Measurements from ENCODE around the gene COX6A1. TPM values are rescaled to one million over a fixed set of nuclear protein-coding genes. Genes with fewer than 3 reads are reported as not detected.
"Not testable (repeated sequence)": the region's sequence is repeated elsewhere in the genome, so short reads cannot be mapped to it uniquely, and the experiment has no call there.

The COX6A1 gene
- total RNA-seq, 1 experiment from 2014 or later, result 816 TPM

DNA sequence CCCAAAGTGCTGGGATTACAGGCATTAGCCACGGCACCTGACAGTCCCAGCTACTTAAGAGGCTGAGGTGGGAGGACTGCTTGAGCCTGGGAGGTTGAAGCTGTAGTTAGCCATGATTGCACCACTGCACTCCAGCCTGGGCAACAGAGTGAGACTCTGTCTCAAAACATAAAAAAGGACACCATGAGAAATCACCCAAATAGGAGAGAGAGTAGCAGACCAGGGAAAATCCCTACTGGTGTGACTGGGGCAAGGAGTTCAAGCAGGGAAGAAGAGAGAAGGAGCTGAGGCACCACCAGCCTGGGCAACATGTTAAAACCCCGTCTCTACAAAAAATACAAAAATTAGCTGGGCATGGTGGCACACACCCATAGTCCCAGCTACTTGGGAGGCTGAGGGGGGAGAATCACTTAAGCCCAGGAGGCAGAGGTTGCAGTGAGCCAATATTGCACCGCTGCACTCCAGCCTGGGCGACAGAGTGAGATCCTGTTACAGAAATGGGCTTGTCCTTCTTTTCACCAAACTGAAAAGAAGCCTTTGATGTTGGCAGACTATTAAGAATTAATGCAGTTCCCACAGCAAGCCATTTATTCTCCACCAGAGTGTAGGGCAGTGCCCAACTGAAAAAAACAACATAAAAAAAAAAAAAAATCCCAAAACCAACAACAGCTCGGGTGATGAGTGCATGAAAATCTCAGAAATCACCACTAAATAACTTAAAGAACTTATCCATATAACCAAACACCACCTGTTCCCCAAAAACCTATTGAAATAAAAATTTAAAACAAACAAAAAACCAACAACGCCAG lies 36.1 kb downstream of the COX6A1 start:
- Histone ChIP-seq H3K9me3 (no peaks in the 10 kb centered on the region), H3K27me3 (no peaks in the 10 kb centered on the region), H3K4me3 (no peak overlapping the region), H3K36me3 (no peaks in the 10 kb centered on the region; the same call in none of the 2 replicates)
- DNase-seq, result no peak

- no peaks in the 10 kb centered on the region for H3K9me3 ChIP-seq
- no peak overlapping the region for H3K4me3 ChIP-seq
- no peaks in the 10 kb centered on the region for H3K27me3 ChIP-seq
- peak; percentile 89 for DNase-seq
- H3K36me3 ChIP-seq, result no peaks in the 10 kb centered on the region; the same call in 1 of the 2 replicates
These were observed 36.7 kb downstream of the COX6A1 start for GRCh38 chr12:120474616-120474960.

DNA sequence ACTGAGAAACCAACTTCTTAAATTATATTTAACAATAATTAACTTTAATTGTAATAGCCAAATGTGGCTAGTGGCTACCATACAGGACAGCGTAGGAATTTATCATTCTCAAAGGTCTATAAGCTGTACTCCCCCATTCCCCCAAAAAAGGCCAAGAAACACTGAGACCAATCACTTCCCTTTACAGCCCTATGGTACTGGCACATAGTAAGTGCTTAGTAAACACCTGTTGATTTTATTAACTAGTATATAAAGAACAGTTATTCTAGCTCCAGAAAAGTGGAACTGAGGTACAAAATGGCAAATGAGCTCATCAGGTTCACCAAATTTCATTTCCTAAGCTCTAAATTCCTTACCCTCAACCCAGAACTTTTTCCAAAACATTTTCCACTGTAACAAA lies 37.7 kb downstream of the COX6A1 start:
- H3K4me3 ChIP-seq, result no peak overlapping the region
- H3K9me3 ChIP-seq, result no peaks in the 10 kb centered on the region
- no peaks in the 10 kb centered on the region for H3K27me3 ChIP-seq
- DNase-seq, result no peak
- no peaks in the 10 kb centered on the region; the same call in 1 of the 2 replicates for H3K36me3 ChIP-seq

GRCh38 chr12:120479458-120479857 lies 41.5 kb downstream of the COX6A1 start:
- Histone ChIP-seq H3K9me3 (no peaks in the 10 kb centered on the region), H3K36me3 (no peaks in the 10 kb centered on the region), H3K27me3 (no peaks in the 10 kb centered on the region), H3K4me3 (no peak overlapping the region)
- no peak for DNase-seq

DNA sequence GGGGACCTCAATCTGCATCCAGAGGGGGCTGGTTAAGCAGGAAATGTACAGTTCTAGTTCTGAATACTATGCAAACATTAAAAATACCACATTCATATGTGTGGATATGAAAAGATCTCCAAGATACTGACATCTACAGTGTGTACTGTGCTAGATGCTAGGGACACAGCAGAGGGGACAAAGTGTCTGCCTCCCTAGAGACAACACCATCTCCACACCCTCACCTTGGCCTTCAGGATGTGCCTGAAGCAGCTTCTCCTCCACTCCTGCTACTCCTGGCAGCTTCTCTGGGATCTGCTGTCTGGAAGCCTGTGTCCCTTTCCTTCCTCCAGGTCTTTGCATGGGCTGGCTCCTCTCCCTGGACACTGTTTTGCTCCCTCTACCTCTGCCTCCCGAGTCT lies 42.3 kb downstream of the COX6A1 start:
- no peaks in the 10 kb centered on the region for H3K9me3 ChIP-seq
- no peaks in the 10 kb centered on the region for H3K36me3 ChIP-seq
- no peaks in the 10 kb centered on the region for H3K27me3 ChIP-seq
- no peak overlapping the region for H3K4me3 ChIP-seq
- DNase-seq, result no peak

- no peaks in the 10 kb centered on the region for H3K9me3 ChIP-seq
- H3K4me3 ChIP-seq, result no peak overlapping the region
- no peaks in the 10 kb centered on the region for H3K27me3 ChIP-seq
- no peaks in the 10 kb centered on the region for H3K36me3 ChIP-seq
- DNase-seq, result no peak
These were observed 43.3 kb downstream of the COX6A1 start for GRCh38 chr12:120481022-120481767.

DNA sequence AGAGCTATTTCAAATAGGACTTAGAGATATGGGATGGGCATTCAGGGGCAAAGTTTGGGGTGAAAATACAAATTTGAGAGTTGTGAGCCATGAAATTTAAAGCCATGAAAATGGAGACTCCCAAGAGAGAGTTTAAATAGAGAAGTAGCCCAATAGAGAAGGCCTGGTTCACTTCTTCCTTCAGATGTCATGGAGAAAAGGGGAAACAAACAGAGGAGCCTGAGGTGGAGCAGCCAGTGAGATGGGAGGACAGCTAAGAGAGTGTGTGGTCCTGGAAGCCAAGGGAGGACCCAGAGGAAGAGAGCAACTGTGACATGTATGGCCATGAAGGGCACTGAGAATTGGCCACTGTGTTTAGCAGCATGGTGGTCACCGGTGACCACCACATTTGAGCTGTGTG lies 45.7 kb downstream of the COX6A1 start:
- H3K27me3 ChIP-seq, result no peaks in the 10 kb centered on the region
- no peaks in the 10 kb centered on the region for H3K36me3 ChIP-seq
- H3K9me3 ChIP-seq, result no peaks in the 10 kb centered on the region
- no peak for DNase-seq
- no peak overlapping the region for H3K4me3 ChIP-seq

DNA sequence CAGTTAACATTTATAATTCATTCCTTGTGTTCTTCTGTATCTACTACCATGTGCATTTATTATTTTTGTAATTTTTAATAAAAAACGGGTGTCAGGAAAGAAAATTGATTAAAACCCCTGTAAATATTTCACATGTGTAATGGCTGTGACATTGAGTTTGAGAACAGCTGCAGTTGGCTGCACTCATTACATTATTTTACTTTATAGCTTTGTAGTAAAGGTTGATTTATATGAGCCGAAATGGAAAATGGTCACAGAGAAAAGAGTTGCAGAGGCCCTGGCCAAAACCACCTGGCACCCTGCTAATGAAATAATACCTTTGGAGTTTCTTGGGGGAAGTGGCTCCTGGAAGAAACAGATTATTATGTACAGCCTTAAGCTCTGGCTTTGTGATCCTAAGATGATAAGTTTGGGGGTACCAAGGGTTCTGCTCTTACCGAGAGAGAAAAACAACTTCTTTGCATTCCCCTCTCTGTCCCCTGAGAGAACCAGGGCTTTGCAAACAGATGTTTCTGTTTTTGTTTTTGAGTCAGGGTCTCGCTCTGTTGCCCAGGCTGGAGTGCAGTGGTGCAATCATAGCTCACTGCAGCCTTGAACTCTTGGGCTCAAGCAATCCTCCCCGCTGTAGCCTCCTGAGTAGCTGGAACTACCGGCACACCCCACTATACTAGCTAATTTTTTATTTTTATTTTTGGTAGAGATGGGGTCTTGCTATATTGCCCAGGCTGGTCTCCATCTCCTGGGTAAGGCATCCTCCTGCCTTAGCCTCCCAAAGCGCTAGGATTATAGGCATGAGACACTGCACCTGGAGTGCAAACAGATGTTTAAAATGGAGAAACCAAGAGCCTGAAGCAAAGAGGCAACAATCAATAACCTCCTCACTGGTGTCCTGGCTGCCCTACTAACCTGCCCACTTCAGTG lies 48.3 kb downstream of the COX6A1 start:
- Histone ChIP-seq H3K27me3 (no peaks in the 10 kb centered on the region), H3K36me3 (peaks cover 9% of the 10 kb centered on the region), H3K4me3 (no peak overlapping the region), H3K9me3 (no peaks in the 10 kb centered on the region)
- no peak for DNase-seq

DNA sequence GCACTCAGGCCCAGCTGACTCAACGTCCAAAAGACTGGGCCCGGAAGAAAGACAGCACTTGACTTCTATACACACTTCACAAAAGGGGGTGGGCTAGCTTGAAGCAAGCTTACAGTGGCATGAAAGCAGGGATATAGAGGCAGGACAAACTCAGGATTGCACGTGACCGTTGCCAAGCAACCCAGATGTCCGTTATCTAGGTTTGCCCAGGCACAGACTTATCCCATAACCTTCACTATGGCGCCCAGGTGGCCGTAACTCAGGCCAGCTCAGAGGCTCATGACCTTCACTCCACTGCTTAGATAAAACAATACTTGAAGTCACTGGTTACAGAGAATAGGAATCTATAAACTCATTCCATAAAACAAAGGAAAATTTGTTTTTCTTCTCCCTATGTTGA lies 49.6 kb downstream of the COX6A1 start:
- not testable (repeated sequence) for DNase-seq, H3K4me3 ChIP-seq, H3K9me3 ChIP-seq

GRCh38 chr12:120488057-120488640 lies 50.2 kb downstream of the COX6A1 start:
- peaks cover 11% of the 10 kb centered on the region for H3K36me3 ChIP-seq
- H3K4me3 ChIP-seq, result no peak overlapping the region
- no peak for DNase-seq
- no peaks in the 10 kb centered on the region for H3K27me3 ChIP-seq
- no peaks in the 10 kb centered on the region for H3K9me3 ChIP-seq

More for the DNA sequence above, 49.6 kb downstream of the COX6A1 start:
- peaks cover 11% of the 10 kb centered on the region for H3K36me3 ChIP-seq
- H3K27me3 ChIP-seq, result not testable (repeated sequence)

DNA sequence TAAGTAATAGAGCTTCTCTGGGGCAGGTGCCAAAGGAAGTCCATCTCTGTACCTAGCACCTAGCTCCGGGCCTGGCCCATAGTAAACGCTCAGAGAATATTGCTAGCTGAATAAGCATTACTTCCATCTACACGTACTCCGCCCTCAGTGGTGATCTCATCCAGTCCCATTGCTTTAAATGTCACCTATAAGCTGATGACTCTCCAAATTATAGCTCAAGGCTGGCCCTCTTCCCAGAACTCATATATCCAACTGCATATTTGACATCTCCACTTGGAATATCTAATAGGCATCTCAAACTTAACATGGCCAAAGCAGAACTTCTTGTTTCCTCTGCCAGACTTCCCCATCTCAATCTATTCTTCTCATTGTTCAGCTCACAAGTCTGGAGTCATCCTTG lies 51.1 kb downstream of the COX6A1 start:
- H3K9me3 ChIP-seq, result no peaks in the 10 kb centered on the region
- peak; percentile 49 for DNase-seq
- H3K4me3 ChIP-seq, result no peak overlapping the region
- peaks cover 11% of the 10 kb centered on the region for H3K36me3 ChIP-seq
- H3K27me3 ChIP-seq, result no peaks in the 10 kb centered on the region

GRCh38 chr12:120490325-120490724 lies 52.4 kb downstream of the COX6A1 start:
- Histone ChIP-seq H3K36me3 (peaks cover 11% of the 10 kb centered on the region), H3K9me3 (no peaks in the 10 kb centered on the region), H3K27me3 (no peaks in the 10 kb centered on the region), H3K4me3 (no peak overlapping the region)
- DNase-seq, result no peak

Other genes with a start within 250 kb of the COX6A1 start
- gene GCN1, start 243.4 kb upstream of the COX6A1 start, total RNA-seq (2014; rRNA removed; shearing (Covaris generic); ENCODE audit: low replicate concordance), result 39.6 and 76.8 TPM in 2 replicates
- gene RPLP0, start 237.0 kb upstream of the COX6A1 start, total RNA-seq (2014; rRNA removed; shearing (Covaris generic); ENCODE audit: low replicate concordance), result 5,975 and 7,875 TPM in 2 replicates
- 6.4 and 11.5 TPM in 2 replicates for gene PXN, start 172.4 kb upstream of the COX6A1 start, total RNA-seq (2014; rRNA removed; shearing (Covaris generic); ENCODE audit: low replicate concordance)
- not detected in 2 replicates for gene RNU4-2, start 146.2 kb upstream of the COX6A1 start, total RNA-seq (2014; rRNA removed; shearing (Covaris generic); ENCODE audit: low replicate concordance)
- not detected in 2 replicates for gene RNU4-1, start 144.9 kb upstream of the COX6A1 start, total RNA-seq (2014; rRNA removed; shearing (Covaris generic); ENCODE audit: low replicate concordance)
- 0.33 TPM in 1 of 2 replicates, not detected in the other for gene SIRT4, start 135.8 kb upstream of the COX6A1 start, total RNA-seq (2014; rRNA removed; shearing (Covaris generic); ENCODE audit: low replicate concordance)
- not detected in 2 replicates for gene PLA2G1B, start 110.3 kb upstream of the COX6A1 start, total RNA-seq (2014; rRNA removed; shearing (Covaris generic); ENCODE audit: low replicate concordance)
- not detected in 2 replicates for gene MSI1, start 68.9 kb upstream of the COX6A1 start, total RNA-seq (2014; rRNA removed; shearing (Covaris generic); ENCODE audit: low replicate concordance)
- gene TRIAP1, start 8.3 kb downstream of the COX6A1 start, total RNA-seq (2014; rRNA removed; shearing (Covaris generic); ENCODE audit: low replicate concordance), result 40.3 and 41.4 TPM in 2 replicates
- 14.8 and 15.5 TPM in 2 replicates for gene GATC, start 8.3 kb downstream of the COX6A1 start, total RNA-seq (2014; rRNA removed; shearing (Covaris generic); ENCODE audit: low replicate concordance)
- gene SRSF9, start 31.6 kb downstream of the COX6A1 start, total RNA-seq (2014; rRNA removed; shearing (Covaris generic); ENCODE audit: low replicate concordance), result 332 and 366 TPM in 2 replicates
- gene DYNLL1, start 58.0 kb downstream of the COX6A1 start, total RNA-seq (2014; rRNA removed; shearing (Covaris generic); ENCODE audit: low replicate concordance), result 472 and 685 TPM in 2 replicates
- gene COQ5, start 91.0 kb downstream of the COX6A1 start, total RNA-seq (2014; rRNA removed; shearing (Covaris generic); ENCODE audit: low replicate concordance), result 17.1 and 27.0 TPM in 2 replicates
- gene RNF10, start 96.2 kb downstream of the COX6A1 start, total RNA-seq (2014; rRNA removed; shearing (Covaris generic); ENCODE audit: low replicate concordance), result 64.1 and 102 TPM in 2 replicates
- gene POP5, start 143.3 kb downstream of the COX6A1 start, total RNA-seq (2014; rRNA removed; shearing (Covaris generic); ENCODE audit: low replicate concordance), result 38.0 and 66.2 TPM in 2 replicates
- gene CABP1, start 202.5 kb downstream of the COX6A1 start, total RNA-seq (2014; rRNA removed; shearing (Covaris generic); ENCODE audit: low replicate concordance), result not detected in 2 replicates
- gene MLEC, start 249.0 kb downstream of the COX6A1 start, total RNA-seq (2014; rRNA removed; shearing (Covaris generic); ENCODE audit: low replicate concordance), result 128 and 143 TPM in 2 replicates